ENCODE measurements around the gene NPM1.

DNA sequence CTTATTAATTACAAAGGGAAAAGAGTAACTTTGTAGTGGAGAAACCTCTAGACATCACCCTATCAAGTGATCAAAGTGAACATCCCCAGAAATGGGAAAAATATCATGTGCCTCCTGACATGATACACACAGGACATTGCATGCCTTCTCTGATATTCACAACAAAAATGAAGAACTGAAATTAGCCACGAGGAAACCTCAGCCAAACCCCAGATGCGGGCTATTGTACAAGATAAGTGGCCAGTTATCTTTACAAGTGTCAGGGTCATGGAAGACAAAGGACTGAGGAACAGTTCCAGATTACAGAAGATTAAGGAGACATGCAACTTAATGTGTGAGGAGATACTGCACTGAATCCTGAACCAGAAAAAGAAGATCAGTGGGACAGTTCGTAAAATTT is 23.8 kb upstream of the NPM1 start:
- TF ChIP-seq MYC (IDR thresholded peaks at IDR 0.05; ENCODE audit: low read depth, low read length), result no peak
- TF ChIP-seq, protein P1, sequence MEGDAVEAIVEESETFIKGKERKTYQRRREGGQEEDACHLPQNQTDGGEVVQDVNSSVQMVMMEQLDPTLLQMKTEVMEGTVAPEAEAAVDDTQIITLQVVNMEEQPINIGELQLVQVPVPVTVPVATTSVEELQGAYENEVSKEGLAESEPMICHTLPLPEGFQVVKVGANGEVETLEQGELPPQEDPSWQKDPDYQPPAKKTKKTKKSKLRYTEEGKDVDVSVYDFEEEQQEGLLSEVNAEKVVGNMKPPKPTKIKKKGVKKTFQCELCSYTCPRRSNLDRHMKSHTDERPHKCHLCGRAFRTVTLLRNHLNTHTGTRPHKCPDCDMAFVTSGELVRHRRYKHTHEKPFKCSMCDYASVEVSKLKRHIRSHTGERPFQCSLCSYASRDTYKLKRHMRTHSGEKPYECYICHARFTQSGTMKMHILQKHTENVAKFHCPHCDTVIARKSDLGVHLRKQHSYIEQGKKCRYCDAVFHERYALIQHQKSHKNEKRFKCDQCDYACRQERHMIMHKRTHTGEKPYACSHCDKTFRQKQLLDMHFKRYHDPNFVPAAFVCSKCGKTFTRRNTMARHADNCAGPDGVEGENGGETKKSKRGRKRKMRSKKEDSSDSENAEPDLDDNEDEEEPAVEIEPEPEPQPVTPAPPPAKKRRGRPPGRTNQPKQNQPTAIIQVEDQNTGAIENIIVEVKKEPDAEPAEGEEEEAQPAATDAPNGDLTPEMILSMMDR (IDR thresholded peaks at IDR 0.05; ENCODE audit: low read depth, low read length), result no peak
- no peak for TF ChIP-seq POLR2A (IDR thresholded peaks at IDR 0.05; ENCODE audit: extremely low read depth, insufficient read length)
- TF ChIP-seq, protein P2, sequence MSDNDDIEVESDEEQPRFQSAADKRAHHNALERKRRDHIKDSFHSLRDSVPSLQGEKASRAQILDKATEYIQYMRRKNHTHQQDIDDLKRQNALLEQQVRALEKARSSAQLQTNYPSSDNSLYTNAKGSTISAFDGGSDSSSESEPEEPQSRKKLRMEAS (IDR thresholded peaks at IDR 0.05; ENCODE audit: low read depth, low read length), result no peak
